Measurements from ENCODE around the gene SEMA3B.
"Not testable (repeated sequence)": the region's sequence is repeated elsewhere in the genome, so short reads cannot be mapped to it uniquely, and the experiment has no call there.

The SEMA3B gene

DNA sequence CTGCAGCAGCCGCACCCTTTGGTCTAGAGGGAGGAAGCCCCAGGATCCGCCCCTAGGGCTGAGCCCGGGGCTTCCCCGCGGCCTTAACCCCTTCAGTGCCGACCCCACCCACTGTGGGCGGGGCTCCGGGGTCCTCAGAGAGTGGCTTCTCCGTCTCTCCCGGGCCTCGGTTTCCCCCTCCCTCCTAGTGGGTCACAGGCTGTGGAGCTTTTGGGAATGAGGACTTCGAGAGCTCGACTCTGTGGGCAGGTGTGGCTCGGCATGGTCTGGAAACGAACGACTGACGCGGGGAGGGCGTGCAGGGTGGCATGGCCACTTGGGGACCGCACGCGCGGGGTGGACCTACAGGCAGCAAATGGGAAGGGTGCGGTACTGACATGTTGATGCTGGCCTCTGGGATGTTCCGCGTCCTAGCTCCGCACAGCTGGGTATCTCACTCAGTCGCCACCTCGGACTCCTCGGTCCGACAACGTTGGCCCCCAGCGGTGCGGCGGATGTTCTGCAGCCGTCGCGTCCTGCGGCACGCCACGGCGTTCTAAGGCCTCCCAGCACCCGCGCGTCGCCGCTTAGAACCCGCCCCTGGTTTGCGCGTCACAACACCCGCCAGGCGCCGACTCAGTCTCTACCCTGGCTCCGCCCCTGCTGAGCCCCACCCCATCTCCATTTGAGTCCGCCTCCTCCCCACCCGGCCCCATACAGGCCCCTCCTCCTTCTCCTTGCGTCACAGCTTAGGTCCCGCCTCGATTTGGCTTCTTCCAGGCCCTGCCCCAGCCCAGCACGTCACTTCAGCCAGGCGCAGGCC is 30.1 kb downstream of the SEMA3B start, which contains the start of the genes HYAL3 and NAA80:
TSS of gene HYAL3 (minus strand) at position 570 of the 802 bp plus-strand sequence. CDS start 3,803 bp downstream, outside the sequence.
TSS of gene NAA80 (minus strand) at position 570 of the 802 bp plus-strand sequence. CDS start 1,942 bp downstream, outside the sequence.
- H3K27ac Mint-ChIP-seq, result peak within 1 kb of the TSS; percentile 94 to 97
- peak within 1 kb of the TSS; percentile 85 to 97 for H3K4me3 Mint-ChIP-seq
- H3K4me1 Mint-ChIP-seq (ENCODE audit: low read depth in 2 of 2), result peaks cover 20 to 23% of the 10 kb centered on the region in 2 donors
- peak; percentile 98 to 100 (median 99) for DNase-seq
- H3K27me3 Mint-ChIP-seq, result no peaks in the 10 kb centered on the region
- H3K9me3 Mint-ChIP-seq, result no peaks in the 10 kb centered on the region
- peaks cover 12% of the 10 kb centered on the region for H3K36me3 Mint-ChIP-seq (ENCODE audit: insufficient read depth)
- peak; percentile 83 for ATAC-seq (replicated peaks)

- no peaks in the 10 kb centered on the region for H3K9me3 Mint-ChIP-seq
- H3K36me3 Mint-ChIP-seq (ENCODE audit: insufficient read depth), result peaks cover 12% of the 10 kb centered on the region
- H3K27me3 Mint-ChIP-seq, result no peaks in the 10 kb centered on the region
- peak overlapping the region; percentile 85 to 97 for H3K4me3 Mint-ChIP-seq
- no peak for ATAC-seq (replicated peaks)
- peaks cover 20 to 23% of the 10 kb centered on the region in 2 donors for H3K4me1 Mint-ChIP-seq (ENCODE audit: low read depth in 2 of 2)
- no peak for DNase-seq
- H3K27ac Mint-ChIP-seq, result peak overlapping the region; percentile 94 to 97
Measured at GRCh38 chr3:50299638-50299928, 30.6 kb downstream of the SEMA3B start.

GRCh38 chr3:50299929-50300680 is 31.2 kb downstream of the SEMA3B start:
- Mint-ChIP-seq H3K4me1 (ENCODE audit: low read depth in 2 of 2) (peaks cover 20 to 23% of the 10 kb centered on the region in 2 donors), H3K4me3 (peak overlapping the region; percentile 85 to 97), H3K36me3 (ENCODE audit: insufficient read depth) (peaks cover 12% of the 10 kb centered on the region), H3K27ac (peak overlapping the region; percentile 94 to 97), H3K27me3 (no peaks in the 10 kb centered on the region), H3K9me3 (no peaks in the 10 kb centered on the region)
- no peak for ATAC-seq (replicated peaks)
- no peak for DNase-seq

- peaks cover 20 to 23% of the 10 kb centered on the region in 2 donors for H3K4me1 Mint-ChIP-seq (ENCODE audit: low read depth in 2 of 2)
- H3K4me3 Mint-ChIP-seq, result peak overlapping the region; percentile 85 to 97
- no peak for ATAC-seq (replicated peaks)
- H3K27ac Mint-ChIP-seq, result peak overlapping the region; percentile 69 to 97
- H3K27me3 Mint-ChIP-seq, result no peaks in the 10 kb centered on the region
- H3K9me3 Mint-ChIP-seq, result no peaks in the 10 kb centered on the region
- DNase-seq, result no peak
- peaks cover 12% of the 10 kb centered on the region for H3K36me3 Mint-ChIP-seq (ENCODE audit: insufficient read depth)
Measured at GRCh38 chr3:50300681-50301254, 31.8 kb downstream of the SEMA3B start.

DNA sequence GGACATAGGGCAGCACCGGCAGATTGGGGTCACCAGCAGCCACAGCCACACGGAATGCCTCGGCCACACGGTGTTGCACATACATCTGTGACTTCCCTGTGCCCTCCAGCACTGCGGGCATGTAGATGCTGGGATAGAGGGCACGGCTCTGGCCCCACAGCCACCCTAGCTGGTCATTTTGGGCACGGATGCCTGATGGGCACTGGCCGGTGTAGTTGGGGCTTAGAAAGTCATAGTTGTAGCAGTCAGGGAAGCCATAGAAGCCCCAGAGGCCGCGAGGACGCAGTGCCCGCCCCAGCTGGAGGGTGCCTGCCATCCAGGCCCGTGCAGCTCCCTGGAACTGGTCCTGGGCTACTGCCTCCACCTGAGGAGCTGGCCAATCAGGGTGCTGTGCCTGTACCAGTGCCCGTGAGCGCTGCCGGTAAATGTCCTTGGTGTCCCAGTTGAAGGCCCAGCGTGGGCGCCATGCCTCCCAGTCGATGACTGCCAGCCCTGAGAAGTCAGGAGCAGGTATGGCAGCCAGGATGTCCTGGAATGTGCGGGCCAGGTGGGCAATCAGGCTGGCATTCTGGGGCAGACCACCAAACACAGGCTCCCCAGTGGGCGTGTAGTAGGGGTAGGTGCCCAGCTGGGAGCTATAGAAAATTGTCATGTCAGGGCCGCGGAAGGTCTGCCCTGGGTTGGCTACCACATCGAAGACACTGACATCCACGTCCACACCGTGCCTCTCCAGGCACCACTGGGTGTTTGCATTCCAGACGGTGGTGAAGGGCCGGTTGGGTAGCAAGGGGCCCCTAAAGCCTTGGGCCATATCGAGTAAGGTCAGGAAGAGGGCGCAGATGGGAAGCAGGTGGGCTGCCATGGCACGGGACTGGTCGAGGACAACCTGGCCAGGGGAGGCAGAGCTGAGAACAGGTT is 33.4 kb downstream of the SEMA3B start:
- Mint-ChIP-seq H3K27me3 (no peaks in the 10 kb centered on the region), H3K36me3 (ENCODE audit: insufficient read depth) (peaks cover 9% of the 10 kb centered on the region), H3K4me1 (ENCODE audit: low read depth in 2 of 2) (peaks cover 20 to 23% of the 10 kb centered on the region in 2 donors), H3K9me3 (no peaks in the 10 kb centered on the region), H3K27ac (no peak overlapping the region), H3K4me3 (no peak overlapping the region)
- ATAC-seq (replicated peaks), result no peak
- no peak for DNase-seq

GRCh38 chr3:50303013-50303815 is 34.3 kb downstream of the SEMA3B start, which contains the start of gene HYAL1:
Gene HYAL1 (minus strand): TSS chr3:50303574. CDS start chr3:50302956, 618 bp downstream.
- Mint-ChIP-seq H3K36me3 (ENCODE audit: insufficient read depth) (peaks cover 9% of the 10 kb centered on the region), H3K4me1 (ENCODE audit: low read depth in 2 of 2) (peaks cover 17 to 19% of the 10 kb centered on the region in 2 donors), H3K4me3 (no peak within 1 kb of the TSS), H3K27me3 (no peaks in the 10 kb centered on the region), H3K27ac (no peak within 1 kb of the TSS), H3K9me3 (no peaks in the 10 kb centered on the region)
- ATAC-seq (replicated peaks) (no peak), DNase-seq (no peak)

- Mint-ChIP-seq H3K9me3 (no peaks in the 10 kb centered on the region), H3K27ac (no peak overlapping the region)
- no peak for ATAC-seq (replicated peaks)
Measured at GRCh38 chr3:50304601-50305000, 35.7 kb downstream of the SEMA3B start.

GRCh38 chr3:50312041-50312440 is 43.1 kb downstream of the SEMA3B start:
- H3K27me3 Mint-ChIP-seq; DNase-seq; H3K36me3 Mint-ChIP-seq (ENCODE audit: insufficient read depth); H3K4me3 Mint-ChIP-seq; H3K27ac Mint-ChIP-seq; H3K9me3 Mint-ChIP-seq; ATAC-seq (replicated peaks): not testable (repeated sequence)
- H3K4me1 Mint-ChIP-seq (ENCODE audit: low read depth in 2 of 2), result peaks cover 10 to 17% of the 10 kb centered on the region in 2 donors

More at GRCh38 chr3:50304601-50305000, 35.7 kb downstream of the SEMA3B start:
- Mint-ChIP-seq H3K4me3 (no peak overlapping the region), H3K27me3 (no peaks in the 10 kb centered on the region), H3K36me3 (ENCODE audit: insufficient read depth) (no peaks in the 10 kb centered on the region), H3K4me1 (ENCODE audit: low read depth in 2 of 2) (peaks cover 9 to 13% of the 10 kb centered on the region in 2 donors)
- no peak for DNase-seq

DNA sequence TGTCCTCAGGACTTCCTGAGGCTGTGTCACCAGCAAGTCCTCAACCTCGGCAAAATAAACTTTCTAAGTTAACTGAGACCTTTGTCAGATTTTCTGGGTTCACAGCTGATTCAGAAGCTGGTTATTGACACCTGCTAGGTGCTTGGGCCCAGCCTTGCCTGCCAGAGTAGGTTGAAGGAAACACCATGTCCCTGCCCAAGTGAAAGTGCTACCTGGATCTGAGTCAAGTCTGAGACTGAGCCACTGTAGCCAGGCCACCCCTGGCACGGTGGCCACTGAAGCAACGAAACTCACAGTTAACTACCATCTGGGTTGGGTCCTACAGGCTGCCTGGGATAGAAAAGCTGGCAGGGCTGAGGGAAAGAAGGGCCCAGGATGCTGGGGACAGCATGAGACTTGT is 45.4 kb downstream of the SEMA3B start:
- Mint-ChIP-seq H3K36me3 (ENCODE audit: insufficient read depth) (no peaks in the 10 kb centered on the region), H3K27me3 (no peaks in the 10 kb centered on the region), H3K4me1 (ENCODE audit: low read depth in 2 of 2) (peaks cover 14 to 31% of the 10 kb centered on the region in 2 donors), H3K9me3 (no peaks in the 10 kb centered on the region), H3K27ac (peak overlapping the region in 1 of 2 donors; percentile 71), H3K4me3 (no peak overlapping the region)
- DNase-seq (no peak), ATAC-seq (replicated peaks) (no peak)

GRCh38 chr3:50314816-50315215 is 45.9 kb downstream of the SEMA3B start:
- H3K36me3 Mint-ChIP-seq (ENCODE audit: insufficient read depth), result no peaks in the 10 kb centered on the region
- DNase-seq (no peak), ATAC-seq (replicated peaks) (no peak)
- no peaks in the 10 kb centered on the region for H3K27me3 Mint-ChIP-seq
- H3K4me3 Mint-ChIP-seq, result no peak overlapping the region
- peak overlapping the region in 1 of 2 donors; percentile 71 for H3K27ac Mint-ChIP-seq
- no peaks in the 10 kb centered on the region for H3K9me3 Mint-ChIP-seq
- H3K4me1 Mint-ChIP-seq (ENCODE audit: low read depth in 2 of 2), result peaks cover 16 to 33% of the 10 kb centered on the region in 2 donors

DNA sequence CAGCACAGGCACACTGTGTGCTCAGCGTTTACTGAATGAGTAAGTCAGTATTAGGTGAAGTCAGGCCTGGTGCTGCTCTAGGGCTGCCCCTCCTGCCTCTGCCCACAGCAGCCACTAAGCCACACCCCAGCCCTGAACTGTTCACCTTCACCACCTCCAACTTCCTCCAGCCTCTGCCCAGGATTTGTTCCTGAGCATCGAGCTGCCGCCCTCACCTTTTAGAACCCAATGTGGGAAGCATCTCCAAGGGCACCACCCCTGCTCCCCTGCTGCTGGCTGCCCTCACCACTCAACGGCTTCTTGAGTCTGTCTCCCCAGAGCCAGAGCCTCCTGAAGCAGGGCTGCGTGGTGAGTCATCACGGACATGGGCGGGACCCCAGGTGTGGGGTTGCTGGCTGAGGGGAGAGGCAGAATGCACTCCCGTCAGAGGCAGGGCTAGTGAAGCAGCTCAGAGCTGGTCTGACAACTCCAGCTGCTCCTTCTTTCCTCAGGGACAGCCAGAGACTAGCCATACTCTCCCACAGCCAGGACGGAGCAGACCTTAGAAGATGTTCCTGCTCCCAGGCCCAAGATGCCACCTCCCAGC is 47.8 kb downstream of the SEMA3B start:
- ATAC-seq (replicated peaks) (peak; percentile 81), DNase-seq (peak; percentile 73 to 79 (median 77))
- peak overlapping the region; percentile 90 to 97 for H3K27ac Mint-ChIP-seq
- H3K27me3 Mint-ChIP-seq, result no peaks in the 10 kb centered on the region
- H3K4me3 Mint-ChIP-seq, result peak overlapping the region; percentile 74 to 79
- H3K9me3 Mint-ChIP-seq, result no peaks in the 10 kb centered on the region
- peaks cover 26 to 42% of the 10 kb centered on the region in 2 donors for H3K4me1 Mint-ChIP-seq (ENCODE audit: low read depth in 2 of 2)
- H3K36me3 Mint-ChIP-seq (ENCODE audit: insufficient read depth), result no peaks in the 10 kb centered on the region

GRCh38 chr3:50317300-50317699 is 48.4 kb downstream of the SEMA3B start:
- no peaks in the 10 kb centered on the region for H3K9me3 Mint-ChIP-seq
- peak overlapping the region in 1 of 2 donors; percentile 79 for H3K4me3 Mint-ChIP-seq
- ATAC-seq (replicated peaks), result no peak
- H3K4me1 Mint-ChIP-seq (ENCODE audit: low read depth in 2 of 2), result peaks cover 26 to 42% of the 10 kb centered on the region in 2 donors
- no peaks in the 10 kb centered on the region for H3K36me3 Mint-ChIP-seq (ENCODE audit: insufficient read depth)
- DNase-seq, result no peak
- H3K27ac Mint-ChIP-seq, result peak overlapping the region; percentile 90 to 97
- H3K27me3 Mint-ChIP-seq, result no peaks in the 10 kb centered on the region
